Embryonic facial prominence (tissue), 1 donor: ENCODE measurements around the gene UBE2J1.
"Not testable (repeated sequence)": the region's sequence is repeated elsewhere in the genome, so short reads cannot be mapped to it uniquely, and the experiment has no call there.

Experiments used
- DNase-seq: peaks from one replicate; pipeline ENCODE4 v3.0.0-alpha.2; 2016; ENCODE audit errors: extremely low spot score

The UBE2J1 gene

GRCh38 chr6:89320012-89320559 is 32.4 kb downstream of the UBE2J1 start:
- DNase-seq: no peak

GRCh38 chr6:89317067-89317466 is 35.5 kb downstream of the UBE2J1 start:
- DNase-seq: no peak

- no peak for DNase-seq
These were observed 37.2 kb downstream of the UBE2J1 start, which contains the start of gene GABRR2 for GRCh38 chr6:89315249-89315885. Gene GABRR2 (minus strand): TSS chr6:89315299. CDS start chr6:89315165, 134 bp downstream.

- no peak for DNase-seq
These were observed 37.8 kb downstream of the UBE2J1 start for GRCh38 chr6:89314692-89315091.

- DNase-seq: no peak
These were observed 39.5 kb downstream of the UBE2J1 start for GRCh38 chr6:89313006-89313405.

GRCh38 chr6:89311853-89312531 is 40.5 kb downstream of the UBE2J1 start:
- DNase-seq: peak; percentile 29

GRCh38 chr6:89311530-89311852 is 41.0 kb downstream of the UBE2J1 start:
- DNase-seq: no peak

GRCh38 chr6:89310929-89311328 is 41.6 kb downstream of the UBE2J1 start:
- no peak for DNase-seq

- no peak for DNase-seq
These were observed 43.8 kb downstream of the UBE2J1 start for GRCh38 chr6:89308525-89309395.

- DNase-seq: not testable (repeated sequence)
These were observed 48.0 kb downstream of the UBE2J1 start for GRCh38 chr6:89304517-89304916.

- DNase-seq: no peak
These were observed 49.6 kb downstream of the UBE2J1 start for GRCh38 chr6:89302936-89303335.

GRCh38 chr6:89302195-89302770 is 50.2 kb downstream of the UBE2J1 start:
- DNase-seq: no peak

- no peak for DNase-seq
These were observed 50.8 kb downstream of the UBE2J1 start for GRCh38 chr6:89301586-89302194.

- no peak for DNase-seq
These were observed 53.1 kb downstream of the UBE2J1 start for GRCh38 chr6:89299466-89299850.

GRCh38 chr6:89298680-89299465 is 53.6 kb downstream of the UBE2J1 start:
- no peak for DNase-seq

- peak; percentile 40 for DNase-seq
These were observed 54.7 kb downstream of the UBE2J1 start for GRCh38 chr6:89297695-89298351.

- no peak for DNase-seq
These were observed 56.5 kb downstream of the UBE2J1 start for GRCh38 chr6:89295981-89296380.

GRCh38 chr6:89295116-89295515 is 57.4 kb downstream of the UBE2J1 start:
- DNase-seq: not testable (repeated sequence)

- no peak for DNase-seq
These were observed 61.2 kb downstream of the UBE2J1 start for GRCh38 chr6:89291256-89291819.
